ENCODE results near the gene PHF21A.

PHF21A gene

DNA sequence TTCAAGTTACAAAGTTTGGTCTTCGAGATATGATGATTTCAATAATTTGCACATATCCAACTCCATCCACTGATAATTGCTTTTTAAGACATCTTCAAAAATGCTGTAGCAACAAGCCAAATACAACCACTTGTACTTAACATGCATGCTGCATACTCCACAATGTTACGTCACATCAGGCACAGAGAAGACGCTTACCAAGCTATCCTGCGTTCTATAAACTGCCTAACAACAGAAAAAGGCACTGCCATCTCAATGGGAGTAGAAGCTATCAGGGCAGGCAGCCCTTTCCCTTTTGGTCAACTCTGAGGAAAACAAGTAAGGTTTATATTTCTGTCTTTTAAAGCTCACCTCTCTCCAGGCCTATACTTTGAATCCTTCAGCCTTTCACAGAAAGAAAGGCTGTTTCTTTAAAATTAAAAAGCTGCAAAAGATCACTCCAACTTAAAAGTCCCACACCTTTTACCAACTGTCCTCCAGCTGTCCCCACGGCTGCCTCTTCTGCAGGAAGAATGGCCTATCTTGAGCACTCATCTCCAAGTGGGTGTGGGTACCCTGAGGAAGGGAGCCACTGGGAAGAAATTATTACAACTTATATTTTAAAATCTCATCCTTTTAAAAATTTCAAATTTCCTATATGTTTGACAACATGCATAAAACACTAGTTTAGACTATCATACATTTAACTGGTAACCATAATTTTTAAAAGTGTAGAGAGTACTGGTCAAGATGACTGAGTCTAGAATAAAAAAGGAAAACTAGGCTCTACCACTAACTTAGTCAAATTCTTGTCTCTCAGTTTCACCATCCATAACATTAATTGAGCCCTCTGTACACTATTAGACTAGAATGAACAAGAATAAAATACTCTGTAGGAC lies 14.5 kb downstream of the PHF21A start:
- Histone ChIP-seq H3K4me1 (ENCODE audit: insufficient read depth, poor library complexity, severe bottlenecking) (no peaks in the 10 kb centered on the region), H3K9me3 (ENCODE audit: severe bottlenecking) (no peaks in the 10 kb centered on the region), H3K27me3 (ENCODE audit: insufficient read depth, poor library complexity, severe bottlenecking) (no peaks in the 10 kb centered on the region), H3K36me3 (ENCODE audit: low read depth) (no peaks in the 10 kb centered on the region), H3K27ac (ENCODE audit: poor library complexity, severe bottlenecking) (no peak overlapping the region), H3K4me3 (ENCODE audit: severe bottlenecking) (no peak overlapping the region)
- ATAC-seq (ENCODE audit: low read depth) (no peak), DNase-seq (ENCODE audit: low spot score) (no peak)
- TF ChIP-seq, protein P1, sequence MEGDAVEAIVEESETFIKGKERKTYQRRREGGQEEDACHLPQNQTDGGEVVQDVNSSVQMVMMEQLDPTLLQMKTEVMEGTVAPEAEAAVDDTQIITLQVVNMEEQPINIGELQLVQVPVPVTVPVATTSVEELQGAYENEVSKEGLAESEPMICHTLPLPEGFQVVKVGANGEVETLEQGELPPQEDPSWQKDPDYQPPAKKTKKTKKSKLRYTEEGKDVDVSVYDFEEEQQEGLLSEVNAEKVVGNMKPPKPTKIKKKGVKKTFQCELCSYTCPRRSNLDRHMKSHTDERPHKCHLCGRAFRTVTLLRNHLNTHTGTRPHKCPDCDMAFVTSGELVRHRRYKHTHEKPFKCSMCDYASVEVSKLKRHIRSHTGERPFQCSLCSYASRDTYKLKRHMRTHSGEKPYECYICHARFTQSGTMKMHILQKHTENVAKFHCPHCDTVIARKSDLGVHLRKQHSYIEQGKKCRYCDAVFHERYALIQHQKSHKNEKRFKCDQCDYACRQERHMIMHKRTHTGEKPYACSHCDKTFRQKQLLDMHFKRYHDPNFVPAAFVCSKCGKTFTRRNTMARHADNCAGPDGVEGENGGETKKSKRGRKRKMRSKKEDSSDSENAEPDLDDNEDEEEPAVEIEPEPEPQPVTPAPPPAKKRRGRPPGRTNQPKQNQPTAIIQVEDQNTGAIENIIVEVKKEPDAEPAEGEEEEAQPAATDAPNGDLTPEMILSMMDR (IDR thresholded peaks at IDR 0.05; ENCODE audit: poor library complexity, severe bottlenecking): no peak

- DNase-seq (ENCODE audit: low spot score): no peak
- Histone ChIP-seq H3K27ac (ENCODE audit: poor library complexity, severe bottlenecking) (no peak overlapping the region), H3K27me3 (ENCODE audit: insufficient read depth, poor library complexity, severe bottlenecking) (no peaks in the 10 kb centered on the region), H3K4me1 (ENCODE audit: insufficient read depth, poor library complexity, severe bottlenecking) (no peaks in the 10 kb centered on the region), H3K9me3 (ENCODE audit: severe bottlenecking) (no peaks in the 10 kb centered on the region), H3K4me3 (ENCODE audit: severe bottlenecking) (no peak overlapping the region), H3K36me3 (ENCODE audit: low read depth) (no peaks in the 10 kb centered on the region)
- no peak for ATAC-seq (ENCODE audit: low read depth)
- TF ChIP-seq, protein P1 (IDR thresholded peaks at IDR 0.05; ENCODE audit: poor library complexity, severe bottlenecking): no peak
These were observed 15.3 kb downstream of the PHF21A start for GRCh38 chr11:46105926-46106325.

GRCh38 chr11:46105134-46105628 lies 16.1 kb downstream of the PHF21A start:
- Histone ChIP-seq H3K4me3 (ENCODE audit: severe bottlenecking) (no peak overlapping the region), H3K9me3 (ENCODE audit: severe bottlenecking) (no peaks in the 10 kb centered on the region), H3K27me3 (ENCODE audit: insufficient read depth, poor library complexity, severe bottlenecking) (no peaks in the 10 kb centered on the region), H3K36me3 (ENCODE audit: low read depth) (no peaks in the 10 kb centered on the region), H3K27ac (ENCODE audit: poor library complexity, severe bottlenecking) (no peak overlapping the region), H3K4me1 (ENCODE audit: insufficient read depth, poor library complexity, severe bottlenecking) (no peaks in the 10 kb centered on the region)
- DNase-seq (ENCODE audit: low spot score): no peak
- TF ChIP-seq, protein P1 (IDR thresholded peaks at IDR 0.05; ENCODE audit: poor library complexity, severe bottlenecking): no peak
- no peak for ATAC-seq (ENCODE audit: low read depth)

DNA sequence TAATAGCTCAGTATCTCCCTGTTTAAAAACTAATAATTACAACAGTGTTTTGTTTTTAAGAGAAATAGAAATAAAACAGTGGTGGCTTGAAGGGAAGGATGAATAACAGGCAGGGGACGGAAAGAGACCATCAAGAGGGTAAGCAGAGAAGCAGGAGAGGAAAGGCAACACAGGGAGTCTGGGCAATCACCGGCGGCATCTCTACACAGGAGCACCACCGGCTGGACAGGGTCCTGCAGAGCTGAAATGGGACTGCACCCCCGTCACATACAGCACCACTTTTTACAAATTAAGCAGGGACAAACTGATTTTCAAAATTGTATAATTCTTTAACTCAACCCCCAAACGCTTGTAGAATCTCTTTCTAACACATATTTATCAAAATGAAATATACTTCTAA lies 18.4 kb downstream of the PHF21A start:
- no peaks in the 10 kb centered on the region for H3K27me3 ChIP-seq (ENCODE audit: insufficient read depth, poor library complexity, severe bottlenecking)
- H3K9me3 ChIP-seq (ENCODE audit: severe bottlenecking): no peaks in the 10 kb centered on the region
- TF ChIP-seq, protein P1 (IDR thresholded peaks at IDR 0.05; ENCODE audit: poor library complexity, severe bottlenecking): no peak
- H3K4me1 ChIP-seq (ENCODE audit: insufficient read depth, poor library complexity, severe bottlenecking): peaks cover 3% of the 10 kb centered on the region
- no peaks in the 10 kb centered on the region for H3K36me3 ChIP-seq (ENCODE audit: low read depth)
- DNase-seq (ENCODE audit: low spot score) (no peak), ATAC-seq (ENCODE audit: low read depth) (no peak)
- no peak overlapping the region for H3K4me3 ChIP-seq (ENCODE audit: severe bottlenecking)
- no peak overlapping the region for H3K27ac ChIP-seq (ENCODE audit: poor library complexity, severe bottlenecking)

DNA sequence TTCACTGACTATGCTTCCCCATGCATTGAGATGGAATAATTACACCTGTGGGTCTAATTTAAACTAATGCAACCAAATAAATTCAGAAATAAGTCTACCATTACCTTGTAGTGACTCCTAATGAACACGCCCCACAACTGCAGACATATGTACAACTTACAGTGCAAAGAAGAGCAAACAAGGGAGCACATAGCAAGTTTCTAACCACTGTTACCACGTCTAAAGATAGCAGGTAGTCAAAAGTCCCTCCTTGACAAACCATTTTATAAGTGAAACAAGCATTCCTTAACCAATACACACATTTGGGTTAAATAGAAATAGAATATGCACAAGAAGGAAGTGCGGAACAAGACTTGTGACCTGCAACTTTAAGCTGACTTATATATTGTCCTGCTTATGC lies 20.6 kb downstream of the PHF21A start:
- Histone ChIP-seq H3K9me3 (ENCODE audit: severe bottlenecking) (no peaks in the 10 kb centered on the region), H3K4me1 (ENCODE audit: insufficient read depth, poor library complexity, severe bottlenecking) (peaks cover 3% of the 10 kb centered on the region), H3K36me3 (ENCODE audit: low read depth) (no peaks in the 10 kb centered on the region), H3K4me3 (ENCODE audit: severe bottlenecking) (no peak overlapping the region), H3K27ac (ENCODE audit: poor library complexity, severe bottlenecking) (no peak overlapping the region), H3K27me3 (ENCODE audit: insufficient read depth, poor library complexity, severe bottlenecking) (no peaks in the 10 kb centered on the region)
- TF ChIP-seq, protein P1 (IDR thresholded peaks at IDR 0.05; ENCODE audit: poor library complexity, severe bottlenecking): no peak
- ATAC-seq (ENCODE audit: low read depth) (no peak), DNase-seq (ENCODE audit: low spot score) (no peak)

All from RWPE2 (cell line).